ENCODE measurements around the gene GDF11. TPM values are rescaled to one million over a fixed set of nuclear protein-coding genes. Genes with fewer than 3 reads are reported as not detected.

GDF11 gene
- total RNA-seq, 1 experiment from 2014 or later, result 12.5 TPM

- DNase-seq (ENCODE audit: low read depth), result no peak
These were observed 36.2 kb upstream of the GDF11 start for GRCh38 chr12:55706568-55707218.

GRCh38 chr12:55707219-55707671, 35.7 kb upstream of the GDF11 start:
- no peak for DNase-seq (ENCODE audit: low read depth)

GRCh38 chr12:55707841-55708694, 34.9 kb upstream of the GDF11 start, which contains the start of gene ITGA7:
ITGA7 (minus strand) TSS chr12:55707904; CDS start chr12:55707682, 222 bp downstream.
- no peak for DNase-seq (ENCODE audit: low read depth)

GRCh38 chr12:55708695-55709233, 34.2 kb upstream of the GDF11 start:
- no peak for DNase-seq (ENCODE audit: low read depth)

- DNase-seq (ENCODE audit: low read depth), result no peak
These were observed 31.0 kb upstream of the GDF11 start for GRCh38 chr12:55711786-55712553.

GRCh38 chr12:55712700-55713415, 30.1 kb upstream of the GDF11 start:
- DNase-seq (ENCODE audit: low read depth), result no peak

GRCh38 chr12:55713721-55714120, 29.2 kb upstream of the GDF11 start:
- DNase-seq (ENCODE audit: low read depth), result peak; percentile 47

- DNase-seq (ENCODE audit: low read depth), result no peak
These were observed 27.7 kb upstream of the GDF11 start for GRCh38 chr12:55715169-55715764.

- peak; percentile 88 for DNase-seq (ENCODE audit: low read depth)
These were observed 26.9 kb upstream of the GDF11 start, which contains the start of gene BLOC1S1 for GRCh38 chr12:55715833-55716581. BLOC1S1 (plus strand) TSS chr12:55716046; CDS start chr12:55716052, 6 bp downstream.

GRCh38 chr12:55716582-55716957, 26.4 kb upstream of the GDF11 start:
- no peak for DNase-seq (ENCODE audit: low read depth)

- DNase-seq (ENCODE audit: low read depth), result peak; percentile 87
These were observed 25.6 kb upstream of the GDF11 start for GRCh38 chr12:55717011-55718007.

GRCh38 chr12:55718015-55718414, 24.9 kb upstream of the GDF11 start:
- peak; percentile 60 for DNase-seq (ENCODE audit: low read depth)

- DNase-seq (ENCODE audit: low read depth), result no peak
These were observed 24.2 kb upstream of the GDF11 start for GRCh38 chr12:55718624-55719275.

- no peak for DNase-seq (ENCODE audit: low read depth)
These were observed 23.6 kb upstream of the GDF11 start for GRCh38 chr12:55719371-55719770.

GRCh38 chr12:55720071-55720564, 22.8 kb upstream of the GDF11 start, which contains the start of gene RDH5:
RDH5 (plus strand) TSS chr12:55720393; CDS start chr12:55721185, 792 bp downstream.
- no peak for DNase-seq (ENCODE audit: low read depth)

GRCh38 chr12:55720894-55721444, 22.0 kb upstream of the GDF11 start:
- DNase-seq (ENCODE audit: low read depth), result peak; percentile 96

- DNase-seq (ENCODE audit: low read depth), result no peak
These were observed 21.2 kb upstream of the GDF11 start for GRCh38 chr12:55721601-55722213.
